ENCODE measurements around the gene GRIK4.

GRCh38 chr11:120589376-120589775 is 77.8 kb downstream of the GRIK4 start:
- TF ChIP-seq JUND (IDR thresholded peaks at IDR 0.05) (no peak), POLR2AphosphoS5 (IDR thresholded peaks at IDR 0.05; ENCODE audit: low read depth, low read length) (no peak), CTCF (IDR thresholded peaks at IDR 0.05) (no peak), EZH2phosphoT487 (IDR thresholded peaks at IDR 0.05; ENCODE audit: borderline replicate concordance, low read depth) (no peak), TAF1 (IDR thresholded peaks at IDR 0.05; ENCODE audit: borderline replicate concordance, low read depth, low read length) (no peak), FOSL2 (IDR thresholded peaks at IDR 0.05; ENCODE audit: borderline replicate concordance, low read depth) (no peak)
- TF ChIP-seq, protein P1, sequence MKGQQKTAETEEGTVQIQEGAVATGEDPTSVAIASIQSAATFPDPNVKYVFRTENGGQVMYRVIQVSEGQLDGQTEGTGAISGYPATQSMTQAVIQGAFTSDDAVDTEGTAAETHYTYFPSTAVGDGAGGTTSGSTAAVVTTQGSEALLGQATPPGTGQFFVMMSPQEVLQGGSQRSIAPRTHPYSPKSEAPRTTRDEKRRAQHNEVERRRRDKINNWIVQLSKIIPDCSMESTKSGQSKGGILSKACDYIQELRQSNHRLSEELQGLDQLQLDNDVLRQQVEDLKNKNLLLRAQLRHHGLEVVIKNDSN (IDR thresholded peaks at IDR 0.05; ENCODE audit: borderline replicate concordance, low read depth) = no peak
- TF ChIP-seq, protein P2, sequence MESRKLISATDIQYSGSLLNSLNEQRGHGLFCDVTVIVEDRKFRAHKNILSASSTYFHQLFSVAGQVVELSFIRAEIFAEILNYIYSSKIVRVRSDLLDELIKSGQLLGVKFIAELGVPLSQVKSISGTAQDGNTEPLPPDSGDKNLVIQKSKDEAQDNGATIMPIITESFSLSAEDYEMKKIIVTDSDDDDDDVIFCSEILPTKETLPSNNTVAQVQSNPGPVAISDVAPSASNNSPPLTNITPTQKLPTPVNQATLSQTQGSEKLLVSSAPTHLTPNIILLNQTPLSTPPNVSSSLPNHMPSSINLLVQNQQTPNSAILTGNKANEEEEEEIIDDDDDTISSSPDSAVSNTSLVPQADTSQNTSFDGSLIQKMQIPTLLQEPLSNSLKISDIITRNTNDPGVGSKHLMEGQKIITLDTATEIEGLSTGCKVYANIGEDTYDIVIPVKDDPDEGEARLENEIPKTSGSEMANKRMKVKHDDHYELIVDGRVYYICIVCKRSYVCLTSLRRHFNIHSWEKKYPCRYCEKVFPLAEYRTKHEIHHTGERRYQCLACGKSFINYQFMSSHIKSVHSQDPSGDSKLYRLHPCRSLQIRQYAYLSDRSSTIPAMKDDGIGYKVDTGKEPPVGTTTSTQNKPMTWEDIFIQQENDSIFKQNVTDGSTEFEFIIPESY (IDR thresholded peaks at IDR 0.05; ENCODE audit: borderline replicate concordance, low read depth) = no peak

All from SK-N-SH (cell line).